DOHH2 (cell line): ENCODE data around the gene CAMTA2.

Source experiments
- H3F3A ChIP-seq: fragments of 200-600 bp; sonication (generic), shearing (Covaris generic); 2 replicates; pipeline ENCODE4 v1.6.0; 2016; ENCODE audit warnings: antibody characterized with exemption, mild to moderate bottlenecking; ENCODE audit not compliant: control insufficient read depth, insufficient read depth
- H3K27ac ChIP-seq: fragments of 200-600 bp; sonication (generic); 2 replicates; pipeline ENCODE4 v1.5.1; 2014; ENCODE audit warnings: low read depth, mild to moderate bottlenecking, low read length, moderate library complexity
- H3K27me3 ChIP-seq: fragments of 200-600 bp; sonication (generic); 2 replicates; pipeline ENCODE4 v1.6.1; 2014; ENCODE audit warnings: mild to moderate bottlenecking, low read length, mixed read lengths; ENCODE audit not compliant: control insufficient read depth
- H3K36me3 ChIP-seq: fragments of 200-600 bp; sonication (generic); 2 replicates; pipeline ENCODE4 v1.6.1; 2014; ENCODE audit warnings: mild to moderate bottlenecking, low read length, moderate library complexity, mixed read lengths; ENCODE audit not compliant: control insufficient read depth
- H3K4me1 ChIP-seq: fragments of 200-600 bp; sonication (generic); 2 replicates; pipeline ENCODE4 v1.6.1; 2014; ENCODE audit warnings: mild to moderate bottlenecking, low read length, mixed read lengths; ENCODE audit not compliant: control insufficient read depth
- H3K4me2 ChIP-seq: fragments of 200-600 bp; sonication (generic); 2 replicates; pipeline ENCODE4 v1.6.0; 2014; ENCODE audit warnings: mild to moderate bottlenecking, low read length, moderate library complexity
- H3K4me3 ChIP-seq: fragments of 200-600 bp; sonication (generic); 2 replicates; pipeline ENCODE4 v1.5.1; 2014; ENCODE audit warnings: mild to moderate bottlenecking, low read length, mixed read lengths
- H3K79me2 ChIP-seq: fragments of 200-600 bp; sonication (generic); 2 replicates; pipeline ENCODE4 v1.6.1; 2014; ENCODE audit warnings: mild to moderate bottlenecking, low read length, mixed read lengths; ENCODE audit not compliant: control insufficient read depth
- H3K9me2 ChIP-seq: fragments of 200-600 bp; sonication (generic); replicated peaks from 2 replicates; pipeline ENCODE4 v1.6.1; 2014; ENCODE audit warnings: mild to moderate bottlenecking, low read length, mixed read lengths; ENCODE audit not compliant: control insufficient read depth
- H3K9me3 ChIP-seq: fragments of 200-600 bp; sonication (generic); 2 replicates; pipeline ENCODE4 v1.6.1; 2014; ENCODE audit warnings: antibody characterized with exemption, low read length, mixed read lengths; ENCODE audit not compliant: control insufficient read depth, insufficient read depth
- H4K20me1 ChIP-seq: fragments of 200-600 bp; sonication (generic); 2 replicates; pipeline ENCODE4 v1.6.0; 2014; ENCODE audit warnings: low read depth, mild to moderate bottlenecking, antibody characterized with exemption, low read length, moderate library complexity; ENCODE audit not compliant: control insufficient read depth, insufficient read depth
- EZH2phosphoT487 ChIP-seq: fragments of 200-600 bp; sonication (generic); IDR thresholded peaks from 2 replicates; pipeline ENCODE4 v1.6.1; 2017; ENCODE audit warnings: borderline replicate concordance, mild to moderate bottlenecking, antibody characterized with exemption, low read length, moderate library complexity, mixed read lengths
- TF ChIP-seq, protein P1 (sequence below): fragments of 200-600 bp; sonication (generic); IDR thresholded peaks from one replicate; pipeline ENCODE4 v1.5.1; 2014; ENCODE audit warnings: antibody characterized with exemption, mild to moderate bottlenecking, low read depth, low read length; ENCODE audit not compliant: poor library complexity, severe bottlenecking

The CAMTA2 gene

GRCh38 chr17:4940555-4941318 is 46.7 kb downstream of the CAMTA2 start:
- Histone ChIP-seq H3K27me3 (no peaks in the 10 kb centered on the region), H3K4me1 (peaks cover 59% of the 10 kb centered on the region), H3K4me3 (peak overlapping the region; percentile 90), H3K9me2 (no peaks in the 10 kb centered on the region), H3K9me3 (no peaks in the 10 kb centered on the region), H3F3A (peaks cover 46% of the 10 kb centered on the region), H3K27ac (peak overlapping the region; percentile 92), H3K36me3 (peaks cover 93% of the 10 kb centered on the region), H4K20me1 (peaks cover 6% of the 10 kb centered on the region; the same call in 1 of the 2 replicates), H3K4me2 (peak overlapping the region; percentile 94), H3K79me2 (peaks cover 75% of the 10 kb centered on the region)
- no peak for TF ChIP-seq EZH2phosphoT487
- TF ChIP-seq, protein P1, sequence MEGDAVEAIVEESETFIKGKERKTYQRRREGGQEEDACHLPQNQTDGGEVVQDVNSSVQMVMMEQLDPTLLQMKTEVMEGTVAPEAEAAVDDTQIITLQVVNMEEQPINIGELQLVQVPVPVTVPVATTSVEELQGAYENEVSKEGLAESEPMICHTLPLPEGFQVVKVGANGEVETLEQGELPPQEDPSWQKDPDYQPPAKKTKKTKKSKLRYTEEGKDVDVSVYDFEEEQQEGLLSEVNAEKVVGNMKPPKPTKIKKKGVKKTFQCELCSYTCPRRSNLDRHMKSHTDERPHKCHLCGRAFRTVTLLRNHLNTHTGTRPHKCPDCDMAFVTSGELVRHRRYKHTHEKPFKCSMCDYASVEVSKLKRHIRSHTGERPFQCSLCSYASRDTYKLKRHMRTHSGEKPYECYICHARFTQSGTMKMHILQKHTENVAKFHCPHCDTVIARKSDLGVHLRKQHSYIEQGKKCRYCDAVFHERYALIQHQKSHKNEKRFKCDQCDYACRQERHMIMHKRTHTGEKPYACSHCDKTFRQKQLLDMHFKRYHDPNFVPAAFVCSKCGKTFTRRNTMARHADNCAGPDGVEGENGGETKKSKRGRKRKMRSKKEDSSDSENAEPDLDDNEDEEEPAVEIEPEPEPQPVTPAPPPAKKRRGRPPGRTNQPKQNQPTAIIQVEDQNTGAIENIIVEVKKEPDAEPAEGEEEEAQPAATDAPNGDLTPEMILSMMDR, result no peak

DNA sequence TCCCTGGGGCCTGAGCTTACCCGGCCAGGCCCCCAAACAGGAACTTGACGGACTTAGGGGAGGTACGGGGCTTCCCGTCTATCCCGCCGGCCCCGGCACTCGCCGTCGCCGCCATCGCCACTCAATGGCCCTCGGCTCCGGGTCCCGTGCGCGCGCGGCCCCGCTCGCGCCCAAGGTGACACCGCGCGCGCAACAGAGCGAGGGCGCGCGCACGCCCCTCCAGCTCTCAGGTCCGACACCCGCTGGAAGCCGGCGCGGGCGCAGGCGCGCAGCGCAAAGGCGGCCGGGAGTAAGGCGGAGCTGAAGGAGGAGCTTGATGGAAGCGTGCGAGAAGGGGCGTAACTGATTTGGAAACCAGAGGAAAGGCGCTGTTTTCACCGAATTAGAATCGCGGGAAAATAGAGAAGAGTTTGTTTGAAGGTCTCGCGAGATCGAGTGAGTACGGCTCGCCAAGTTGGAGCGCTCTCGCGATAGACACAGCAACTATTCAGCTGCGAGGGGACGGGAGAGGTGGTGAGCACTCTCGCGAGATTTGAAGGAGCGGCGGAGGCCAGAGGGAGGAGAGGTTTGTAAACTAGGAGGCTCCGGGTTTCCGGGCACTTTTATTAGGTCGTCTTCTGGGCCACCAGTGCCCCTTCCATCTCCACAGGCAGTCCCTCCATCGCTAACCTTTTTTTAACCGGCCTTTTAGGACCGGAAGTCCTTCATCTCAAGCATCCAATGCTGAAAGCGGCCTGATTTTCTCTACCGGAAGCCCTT is 47.5 kb downstream of the CAMTA2 start, which contains the start of the genes RNF167 and SLC25A11:
RNF167 (plus strand) TSS at position 473 of the 759 bp plus-strand sequence. CDS start 642 bp downstream, outside the sequence.
SLC25A11 (minus strand) TSS at position 251 of the 759 bp plus-strand sequence; CDS start at position 115, 136 bp downstream.
- Histone ChIP-seq H3K4me1 (peaks cover 53% of the 10 kb centered on the region), H3K4me3 (peak within 1 kb of the TSS; percentile 90), H4K20me1 (no peaks in the 10 kb centered on the region; the same call in 1 of the 2 replicates), H3K9me2 (no peaks in the 10 kb centered on the region), H3K27me3 (no peaks in the 10 kb centered on the region), H3F3A (peaks cover 39% of the 10 kb centered on the region), H3K9me3 (no peaks in the 10 kb centered on the region), H3K36me3 (peaks cover 90% of the 10 kb centered on the region), H3K4me2 (peak within 1 kb of the TSS; percentile 94), H3K79me2 (peaks cover 68% of the 10 kb centered on the region), H3K27ac (peak within 1 kb of the TSS; percentile 92)
- TF ChIP-seq EZH2phosphoT487, result no peak
- TF ChIP-seq, protein P1, result no peak

- no peak for TF ChIP-seq EZH2phosphoT487
- TF ChIP-seq, protein P1, result no peak
These were observed 48.0 kb downstream of the CAMTA2 start for GRCh38 chr17:4939546-4939795.

More at GRCh38 chr17:4939546-4939795, 48.0 kb downstream of the CAMTA2 start:
- peak overlapping the region; percentile 92 for H3K27ac ChIP-seq
- H3K4me2 ChIP-seq, result peak overlapping the region; percentile 94
- peaks cover 51% of the 10 kb centered on the region for H3K4me1 ChIP-seq
- H3K79me2 ChIP-seq, result peaks cover 63% of the 10 kb centered on the region
- no peaks in the 10 kb centered on the region for H3K27me3 ChIP-seq
- H3K36me3 ChIP-seq, result peaks cover 85% of the 10 kb centered on the region
- H4K20me1 ChIP-seq, result no peaks in the 10 kb centered on the region; the same call in 1 of the 2 replicates
- H3F3A ChIP-seq, result peaks cover 34% of the 10 kb centered on the region
- H3K4me3 ChIP-seq, result peak overlapping the region; percentile 90
- no peaks in the 10 kb centered on the region for H3K9me3 ChIP-seq
- H3K9me2 ChIP-seq, result no peaks in the 10 kb centered on the region
